Inferior parietal cortex (tissue), 1 donor: ENCODE measurements around the gene CNTNAP2.

ENCODE experiments used
- DNase-seq: peaks from one replicate; pipeline ENCODE4 v3.0.0-alpha.2; 2016; ENCODE audit errors: extremely low spot score

The CNTNAP2 gene

GRCh38 chr7:148255333-148255732 lies 2138.7 kb downstream of the CNTNAP2 start:
- no peak for DNase-seq

GRCh38 chr7:148256433-148256832 lies 2139.8 kb downstream of the CNTNAP2 start:
- DNase-seq = no peak

- DNase-seq = no peak
These were observed 2144.0 kb downstream of the CNTNAP2 start for GRCh38 chr7:148260599-148260998.

- no peak for DNase-seq
These were observed 2144.9 kb downstream of the CNTNAP2 start for GRCh38 chr7:148261523-148261922.

- DNase-seq = peak; percentile 51
These were observed 2145.5 kb downstream of the CNTNAP2 start for GRCh38 chr7:148261996-148262688.

- peak; percentile 82 for DNase-seq
These were observed 2146.2 kb downstream of the CNTNAP2 start for GRCh38 chr7:148262721-148263229.

- DNase-seq = peak; percentile 62
These were observed 2148.4 kb downstream of the CNTNAP2 start for GRCh38 chr7:148264933-148265557.

GRCh38 chr7:148265896-148266295 lies 2149.3 kb downstream of the CNTNAP2 start:
- DNase-seq = no peak

- DNase-seq = no peak
These were observed 2150.2 kb downstream of the CNTNAP2 start for GRCh38 chr7:148266795-148267194.

- no peak for DNase-seq
These were observed 2154.0 kb downstream of the CNTNAP2 start for GRCh38 chr7:148270576-148270975.

- DNase-seq = no peak
These were observed 2157.5 kb downstream of the CNTNAP2 start for GRCh38 chr7:148274118-148274517.

- no peak for DNase-seq
These were observed 2158.8 kb downstream of the CNTNAP2 start for GRCh38 chr7:148275359-148275890.

- DNase-seq = peak; percentile 45
These were observed 2159.9 kb downstream of the CNTNAP2 start for GRCh38 chr7:148276314-148277041.

- DNase-seq = no peak
These were observed 2160.6 kb downstream of the CNTNAP2 start for GRCh38 chr7:148277042-148277660.

GRCh38 chr7:148286150-148286549 lies 2169.5 kb downstream of the CNTNAP2 start:
- DNase-seq = peak; percentile 33

GRCh38 chr7:148287538-148287937 lies 2170.9 kb downstream of the CNTNAP2 start:
- DNase-seq = no peak

GRCh38 chr7:148288592-148289151 lies 2172.1 kb downstream of the CNTNAP2 start:
- DNase-seq = no peak

GRCh38 chr7:148289630-148290029 lies 2173.0 kb downstream of the CNTNAP2 start:
- no peak for DNase-seq

- no peak for DNase-seq
These were observed 2173.9 kb downstream of the CNTNAP2 start for GRCh38 chr7:148290538-148290937.

GRCh38 chr7:148291799-148292198 lies 2175.2 kb downstream of the CNTNAP2 start:
- DNase-seq = no peak

- DNase-seq = no peak
These were observed 2180.5 kb downstream of the CNTNAP2 start for GRCh38 chr7:148296994-148297644.
